Purkinje cell (primary cell): ENCODE data around the gene SFI1. TPM values are rescaled to one million over a fixed set of nuclear protein-coding genes. Genes with fewer than 3 reads are reported as not detected.

Experiments used
- polyA plus RNA-seq: library from polyadenylated mRNA; unstranded; fragments of >200 nt; fragmentation: Nextera tagmentation; gene quantifications from 2 replicates; pipeline ENCODE4 v1.2.1, GENCODE V29; 2014

SFI1 gene
- polyA plus RNA-seq, result 2.9 and 4.0 TPM in 2 replicates

DNA sequence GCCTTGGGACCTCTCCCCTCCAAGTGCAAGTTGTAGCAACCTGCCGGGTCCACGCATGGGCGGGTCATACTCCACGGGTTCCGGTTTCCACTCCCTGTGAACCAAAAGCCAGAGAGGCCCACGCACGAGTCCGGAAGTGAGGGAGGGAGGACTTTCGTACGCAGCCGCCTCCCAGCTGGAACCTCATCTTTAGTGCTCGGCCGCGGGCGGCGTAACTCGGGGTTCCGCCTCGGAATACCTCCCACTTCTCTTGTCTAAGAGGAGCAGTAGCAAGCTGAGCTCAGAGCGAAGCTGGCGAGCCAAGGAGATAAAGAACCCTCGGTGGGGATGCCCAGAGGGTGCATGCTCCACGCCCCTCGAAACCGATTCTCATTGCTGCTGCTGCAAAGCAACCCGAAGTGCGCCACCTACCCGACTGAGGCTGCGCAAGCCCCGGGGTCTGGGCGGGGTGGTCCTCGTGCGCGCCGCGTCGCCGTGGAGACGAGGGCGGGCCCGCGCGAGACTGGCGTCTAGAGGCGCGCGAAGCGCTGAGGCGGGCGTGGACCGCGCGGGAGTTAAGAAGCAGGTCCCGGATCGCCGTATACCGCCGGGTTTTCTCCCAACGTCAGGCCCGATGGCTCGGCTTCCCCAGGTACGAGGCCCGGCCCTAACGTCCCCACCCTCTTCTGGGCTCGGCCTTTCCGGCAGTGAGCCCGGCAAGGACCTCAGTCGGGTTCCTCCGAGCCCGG, at the start of gene SFI1:
Gene SFI1 (plus strand): TSS at position 530 of the 728 bp plus-strand sequence. CDS start 11,749 bp downstream, outside the sequence.

DNA sequence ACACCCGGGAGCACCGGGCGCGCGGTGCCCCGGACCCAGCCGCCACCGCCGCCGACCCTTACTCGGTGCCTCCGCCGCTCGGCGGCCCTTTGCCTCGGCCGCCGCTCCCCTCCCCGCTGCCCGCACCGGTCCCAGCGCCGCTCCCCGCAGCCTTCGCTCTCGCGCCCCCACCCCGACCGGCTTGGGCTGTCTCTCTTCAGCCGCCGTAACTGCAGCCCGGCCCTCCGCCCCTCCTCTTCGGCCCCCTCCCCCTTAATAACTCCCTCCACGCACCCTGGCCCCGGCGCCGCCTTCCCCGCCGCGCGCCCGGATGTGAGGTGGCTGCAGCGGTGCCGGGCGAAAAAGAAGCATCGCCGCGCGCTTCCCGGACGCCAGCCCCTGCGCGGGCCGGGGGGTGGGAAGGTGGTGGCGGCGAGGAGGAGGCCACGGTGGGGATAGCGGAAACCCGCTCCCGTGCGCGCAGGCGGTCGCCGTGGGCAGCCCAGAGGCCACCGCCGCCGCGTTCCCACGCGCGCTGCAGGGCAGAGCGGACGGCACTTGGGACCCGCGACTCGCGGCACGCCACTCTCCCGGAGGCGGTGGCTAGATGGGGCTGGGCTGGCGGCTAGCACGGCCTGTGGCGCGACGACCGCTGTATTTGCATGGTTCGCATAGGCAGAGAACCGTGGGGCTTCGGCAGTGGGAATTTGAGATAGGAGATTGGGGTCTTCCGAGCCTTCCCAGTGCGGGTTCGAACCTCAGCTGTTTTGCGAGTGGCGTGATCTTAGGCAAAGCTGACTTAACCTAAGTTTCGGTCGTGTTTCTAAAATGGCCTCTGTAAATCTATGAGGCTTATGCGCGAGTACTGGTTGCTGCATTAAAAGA, 6.5 kb upstream of the SFI1 start, which contains the start of gene EIF4ENIF1:
Gene EIF4ENIF1 (minus strand): TSS at position 211 of the 864 bp plus-strand sequence. CDS start 1,124 bp downstream, outside the sequence.

GRCh38 chr22:31661851-31662667, 165.7 kb downstream of the SFI1 start, which contains the start of gene PISD:
Gene PISD (minus strand): TSS chr22:31662215. CDS start chr22:31662208, 7 bp downstream.

Other genes starting within 250 kb of the SFI1 start
- gene PIK3IP1, start 204.0 kb upstream of the SFI1 start, polyA plus RNA-seq, result 1.6 and 2.7 TPM in 2 replicates
- 3.3 and 4.7 TPM in 2 replicates for gene PATZ1, start 150.2 kb upstream of the SFI1 start, polyA plus RNA-seq
- gene DRG1, start 96.9 kb upstream of the SFI1 start, polyA plus RNA-seq, result 135 and 151 TPM in 2 replicates
- 12.3 and 16.2 TPM in 2 replicates for gene EIF4ENIF1, start 6.7 kb upstream of the SFI1 start, polyA plus RNA-seq
- 19.7 and 24.9 TPM in 2 replicates for gene PISD, start 165.7 kb downstream of the SFI1 start, polyA plus RNA-seq